Heart left ventricle (tissue), 13 donors: ENCODE measurements around the gene IL37.

ENCODE experiments used
- CTCF ChIP-seq, 12 donors: fragments of 200-600 bp; sonication (generic) in 4 of 12; IDR thresholded peaks; one replicate each; pipeline versions ENCODE4 v1.5.0 to v1.8.0; 2018 to 2022; ENCODE audit warnings: antibody characterized with exemption in 12 of 12, mild to moderate bottlenecking in 5 of 12
- POLR2A ChIP-seq, 2 donors: fragments of 450-650 bp; IDR thresholded peaks; one replicate each; pipeline ENCODE4 v1.6.1; 2017; ENCODE audit warnings: antibody characterized with exemption in 2 of 2, mild to moderate bottlenecking in 2 of 2, moderate library complexity in 2 of 2
- donor health status: ischemic (EF 13 %, LVEDD 7.1; RV severe dilation, severe dysfunction).
- donor health status: DM: no; HTN: yes; CAD: no.
- donor health status: DM: no; HTN: no; CAD: no.
- donor health status: ischemic (EF 25% LVEDD 6.9; RV normal size, moderate dysfunction).
- donor health status: ischemic (EF 25% LVEDD 5.7; RV mildly dilated, moderate dysfunction).
- donor health status: ischemic (EF 35%, LVEDD 5.7; RV mildly dilated, moderate dysfunction).
- donor health status: nonischemic (EF 11% LVEDD 7.7; RV severe dilation, severe dysfunction).
- donor health status: DM: yes; HTN: yes; CAD: no.
- donor health status: PGD.
- donor health status: ischemic (EF 29% LVEDD 5.4; RV normal size, mild dysfunction).
- donor health status: nonischemic (EF 23%, LVEDD 6.1; RV moderate dilation, normal function).

- no peak for TF ChIP-seq POLR2A (IDR thresholded peaks at IDR 0.05)
- TF ChIP-seq CTCF (IDR thresholded peaks at IDR 0.05): no peak
These were observed 13.9 kb downstream of the IL37 start for GRCh38 chr2:112924821-112925220.
